GM19238 (cell line): Measurements from ENCODE around the gene ZFP62.
A peak's percentile ranks its signal among the peaks of the same experiment; 100 is the strongest.
"Not testable (repeated sequence)": the region's sequence is repeated elsewhere in the genome, so short reads cannot be mapped to it uniquely, and the experiment has no call there.

ENCODE experiments used
- DNase-seq: peaks from one replicate; pipeline ENCODE4 v3.0.0; 2011; ENCODE audit warnings: low spot score; ENCODE audit not compliant: insufficient read length

ZFP62 gene

DNA sequence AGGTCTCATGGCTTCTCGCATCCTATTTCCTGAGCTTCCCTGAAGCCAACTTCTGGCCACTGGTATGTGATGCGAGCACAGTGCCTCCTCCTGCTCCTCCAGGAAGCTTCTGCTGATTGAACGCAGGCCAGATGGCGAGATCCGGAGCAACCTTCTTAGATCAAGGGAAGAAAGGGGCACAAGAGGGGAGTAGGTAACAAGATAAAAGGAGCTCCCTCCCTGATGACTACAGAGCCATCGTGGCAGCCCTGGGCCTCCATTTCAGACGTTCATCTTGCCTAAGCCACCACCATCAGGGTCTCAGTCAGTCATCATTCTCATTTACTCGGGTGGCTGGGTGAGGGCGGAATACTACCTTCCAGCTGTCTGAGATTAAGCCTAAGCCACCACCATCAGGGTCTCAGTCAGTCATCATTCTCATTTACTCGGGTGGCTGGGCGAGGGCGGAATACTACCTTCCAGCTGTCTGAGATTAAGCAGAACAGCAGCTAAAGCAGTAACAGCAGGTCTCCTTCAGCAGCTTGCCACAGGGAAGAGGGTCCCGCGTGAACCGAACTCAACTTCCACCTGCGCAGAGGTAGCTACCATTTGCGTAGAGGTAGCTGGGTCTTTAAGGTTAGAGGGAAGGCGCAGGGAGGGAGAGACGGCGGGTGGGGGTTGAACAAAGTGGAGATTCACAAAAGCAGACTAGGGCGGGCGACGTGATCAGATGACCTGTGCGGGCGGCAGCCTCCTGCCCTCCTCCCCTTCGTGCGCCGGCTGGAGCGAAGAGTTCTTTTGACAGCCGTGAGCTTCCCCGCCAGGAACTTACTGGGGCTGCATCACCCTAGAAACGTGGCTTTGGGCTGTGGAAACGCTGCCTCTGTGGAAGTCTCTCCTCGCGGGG is 30.6 kb downstream of the ZFP62 start:
- peak; percentile 48 for DNase-seq

DNA sequence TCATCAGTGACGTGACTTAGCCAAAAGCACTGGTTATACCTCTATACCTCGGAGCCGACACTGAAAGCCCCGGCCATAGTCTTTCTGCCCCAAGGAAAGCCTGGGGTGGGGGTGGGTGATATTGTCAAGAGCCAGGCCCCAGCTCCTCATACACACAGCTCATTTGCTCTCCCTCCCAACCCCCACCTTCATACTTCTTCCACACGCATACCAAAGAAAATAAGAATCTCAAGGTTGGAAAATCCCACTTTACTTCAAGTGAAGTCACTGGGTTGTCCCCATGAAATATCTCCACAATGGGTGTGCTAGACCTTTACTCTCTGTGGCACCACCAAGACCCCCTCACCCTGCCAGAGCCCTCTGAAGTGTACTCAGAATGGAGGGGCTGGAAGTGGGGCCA is 31.4 kb downstream of the ZFP62 start:
- DNase-seq: no peak

DNA sequence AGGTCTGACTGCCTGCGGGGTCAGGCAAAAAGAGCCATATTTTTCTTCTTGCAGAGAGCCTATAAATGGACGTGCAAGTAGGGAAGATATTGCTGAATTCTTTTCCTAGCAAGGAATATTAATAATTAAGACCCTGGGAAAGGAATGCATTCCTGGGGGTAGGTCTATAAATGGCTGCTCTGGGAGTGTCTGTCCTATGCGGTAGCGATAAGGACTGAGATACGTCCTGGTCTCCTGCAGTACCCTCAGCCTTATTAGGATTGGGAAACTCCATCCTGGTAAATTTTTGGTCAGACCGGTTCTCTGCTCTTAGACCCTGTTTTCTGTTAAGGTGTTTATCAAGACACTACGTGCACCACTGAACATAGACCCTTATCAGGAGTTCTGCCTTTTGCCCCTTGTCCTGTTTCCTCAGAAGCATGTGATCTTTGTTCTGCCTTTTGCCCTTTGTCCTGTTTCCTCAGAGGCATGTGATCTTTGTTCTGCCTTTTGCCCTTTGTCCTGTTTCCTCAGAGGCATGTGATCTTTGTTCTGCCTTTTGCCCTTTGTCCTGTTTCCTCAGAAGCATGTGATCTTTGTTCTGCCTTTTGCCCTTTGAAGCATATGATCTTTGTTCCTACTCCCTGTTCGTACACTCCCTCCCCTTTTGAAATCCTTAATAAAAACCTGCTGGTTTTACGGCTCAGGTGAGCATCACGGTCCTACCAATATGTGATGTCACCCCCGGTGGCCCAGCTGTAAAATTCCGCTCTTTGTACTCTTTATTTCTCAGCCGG is 32.1 kb downstream of the ZFP62 start:
- not testable (repeated sequence) for DNase-seq

DNA sequence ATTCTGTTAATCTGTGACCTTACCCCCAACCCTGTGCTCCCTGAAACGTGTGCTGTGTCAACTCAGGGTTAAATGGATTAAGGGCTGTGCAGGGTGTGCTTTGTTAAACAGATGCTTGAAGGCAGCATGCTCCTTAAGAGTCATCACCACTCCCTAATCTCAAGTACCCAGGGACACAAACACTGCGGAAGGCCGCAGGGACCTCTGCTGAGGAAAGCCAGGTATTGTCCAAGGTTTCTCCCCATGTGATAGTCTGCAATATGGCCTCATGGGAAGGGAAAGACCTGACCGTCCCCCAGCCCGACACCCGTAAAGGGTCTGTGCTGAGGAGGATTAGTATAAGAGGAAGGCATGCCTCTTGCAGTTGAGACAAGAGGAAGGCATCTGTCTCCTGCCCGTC is 33.7 kb downstream of the ZFP62 start:
- not testable (repeated sequence) for DNase-seq

DNA sequence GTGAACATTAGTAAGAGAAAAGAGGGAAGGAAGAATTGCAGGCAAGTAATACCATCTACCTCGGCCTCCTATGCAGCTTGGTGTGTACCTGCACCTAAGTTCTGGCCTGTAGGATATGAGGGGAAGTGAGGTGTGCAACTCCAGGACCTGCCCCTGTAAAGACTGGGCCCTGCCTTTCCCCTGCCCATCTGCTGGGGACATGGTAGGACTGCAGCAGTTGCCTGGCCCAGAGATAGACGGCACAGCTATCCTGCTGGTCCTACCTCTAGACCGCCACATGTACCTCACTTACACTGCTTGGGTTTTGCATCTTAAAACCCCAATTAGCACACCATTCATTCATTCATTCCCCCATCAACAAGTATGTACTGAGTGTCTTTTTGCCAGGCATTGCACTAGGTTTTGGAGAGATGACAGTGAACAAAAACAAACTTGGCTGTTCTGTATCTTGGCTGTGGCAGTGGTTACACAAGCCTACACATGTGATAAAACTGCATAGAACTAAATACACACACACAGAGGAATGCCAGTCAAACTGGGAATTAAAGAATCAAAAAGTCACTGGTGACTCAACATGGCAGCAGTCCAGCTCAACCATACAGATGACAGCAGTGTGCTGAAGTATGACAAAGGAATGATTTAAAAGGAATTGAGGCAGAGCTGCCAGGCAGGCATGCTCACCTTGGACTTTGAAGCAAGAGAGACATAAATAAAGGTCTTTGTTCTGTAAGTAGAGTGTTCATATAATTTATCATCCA is 35.1 kb downstream of the ZFP62 start:
- no peak for DNase-seq

DNA sequence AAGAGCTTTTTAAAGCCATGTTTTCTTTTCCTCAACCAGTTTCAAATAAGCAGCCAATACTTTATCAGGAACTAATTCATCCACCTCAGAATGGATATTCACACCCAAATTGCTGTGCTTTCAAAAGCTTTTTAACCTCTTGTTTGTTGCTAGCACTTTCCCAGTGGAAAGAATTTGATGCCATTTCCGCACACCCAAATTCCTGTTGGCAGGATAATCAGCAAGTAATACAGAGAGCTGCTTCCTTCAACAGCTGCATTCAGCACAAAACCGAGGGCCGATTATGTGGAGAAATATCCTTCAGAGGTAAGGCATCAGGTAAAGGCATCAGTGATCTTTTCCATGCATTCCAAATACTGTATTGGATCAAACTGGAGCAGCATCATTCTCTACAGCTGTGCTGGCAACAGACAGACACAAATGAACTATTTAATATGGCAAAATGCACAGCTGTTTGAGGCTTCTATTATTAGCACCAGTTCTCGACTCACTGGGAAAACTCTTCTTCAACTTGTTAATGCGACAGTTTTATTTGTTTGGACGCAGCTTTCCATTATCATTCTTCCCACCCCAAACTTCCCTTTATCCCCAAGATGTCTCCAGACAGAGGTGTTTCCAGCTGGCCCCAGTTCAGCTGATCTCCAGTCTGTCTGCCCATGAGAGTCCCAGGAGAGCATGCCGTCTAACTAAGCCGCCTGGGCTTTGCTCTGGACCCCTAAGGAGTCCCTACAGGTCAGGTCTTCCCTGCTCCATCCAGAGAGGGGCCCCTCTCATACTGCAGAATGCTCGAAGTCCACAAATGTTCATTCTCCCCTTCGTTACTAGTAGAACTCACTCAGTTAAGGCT is 36.2 kb downstream of the ZFP62 start:
- DNase-seq: no peak

DNA sequence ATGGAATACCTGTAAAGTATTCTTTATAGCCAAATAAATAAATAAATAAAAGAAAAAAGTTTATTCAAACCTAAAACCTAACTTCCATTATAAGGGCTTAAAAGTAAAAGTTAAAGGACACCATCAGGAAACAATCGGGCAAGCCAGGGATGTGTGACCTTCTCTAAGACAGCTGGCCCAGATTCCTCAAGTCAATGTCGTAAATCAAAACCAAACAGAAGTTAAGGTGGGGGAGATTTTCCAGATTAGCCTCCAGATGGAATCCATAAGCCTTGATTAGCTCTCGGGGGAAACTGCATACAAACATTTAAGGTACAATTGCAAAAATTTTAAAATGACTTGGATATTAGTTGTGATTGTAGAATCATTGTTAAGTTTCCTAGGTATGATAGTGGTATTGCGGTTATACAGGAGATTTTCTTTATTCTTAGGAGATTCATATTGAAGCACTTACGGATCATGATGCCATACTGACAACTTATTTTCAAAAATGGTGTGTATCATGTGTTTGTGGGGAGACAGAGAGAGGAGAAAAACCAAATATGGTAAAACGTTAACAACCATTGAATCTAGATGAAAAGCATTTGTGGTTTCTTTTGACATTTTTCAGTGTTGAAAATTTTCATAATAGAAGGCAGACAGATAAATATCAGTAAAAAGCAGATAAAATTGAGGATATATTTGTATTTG is 37.0 kb downstream of the ZFP62 start:
- DNase-seq: no peak

DNA sequence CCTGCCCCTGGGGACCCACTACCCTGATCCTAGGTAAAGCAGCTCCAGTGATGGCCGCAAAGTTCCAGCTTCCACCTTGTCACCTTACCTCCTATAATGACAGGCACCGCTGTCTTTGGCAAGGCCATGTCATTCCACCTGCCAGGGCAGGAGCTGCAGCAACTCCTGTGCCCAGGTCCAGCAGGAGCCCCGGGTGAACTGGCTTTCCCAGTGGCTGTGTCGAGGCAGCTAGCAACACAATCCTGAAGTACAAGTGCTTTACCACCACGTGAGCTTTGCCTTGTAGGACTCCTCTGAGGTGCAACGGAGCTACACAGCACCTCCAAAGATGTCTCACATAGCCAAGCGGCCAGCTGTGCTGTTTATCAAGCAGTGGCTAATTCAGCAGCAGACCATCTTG is 37.7 kb downstream of the ZFP62 start:
- DNase-seq: no peak

DNA sequence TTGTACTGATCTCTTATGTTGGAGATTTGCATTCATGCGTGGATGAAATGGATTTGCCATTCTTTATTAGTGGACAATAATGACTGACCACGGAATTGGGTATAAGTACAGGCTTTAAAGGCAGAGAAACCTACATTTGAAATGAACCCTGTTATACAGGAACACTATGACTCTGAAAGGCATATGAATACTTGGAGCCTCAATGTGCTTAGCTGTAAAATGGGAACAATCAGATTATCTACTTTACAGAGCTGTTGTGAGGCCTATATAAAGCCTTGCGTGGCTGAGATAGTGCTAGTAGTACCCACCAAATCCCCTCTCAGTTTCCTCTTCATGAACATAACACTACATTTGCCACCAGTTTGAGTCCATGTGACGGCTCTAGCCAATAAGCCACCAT is 39.5 kb downstream of the ZFP62 start:
- DNase-seq: no peak

DNA sequence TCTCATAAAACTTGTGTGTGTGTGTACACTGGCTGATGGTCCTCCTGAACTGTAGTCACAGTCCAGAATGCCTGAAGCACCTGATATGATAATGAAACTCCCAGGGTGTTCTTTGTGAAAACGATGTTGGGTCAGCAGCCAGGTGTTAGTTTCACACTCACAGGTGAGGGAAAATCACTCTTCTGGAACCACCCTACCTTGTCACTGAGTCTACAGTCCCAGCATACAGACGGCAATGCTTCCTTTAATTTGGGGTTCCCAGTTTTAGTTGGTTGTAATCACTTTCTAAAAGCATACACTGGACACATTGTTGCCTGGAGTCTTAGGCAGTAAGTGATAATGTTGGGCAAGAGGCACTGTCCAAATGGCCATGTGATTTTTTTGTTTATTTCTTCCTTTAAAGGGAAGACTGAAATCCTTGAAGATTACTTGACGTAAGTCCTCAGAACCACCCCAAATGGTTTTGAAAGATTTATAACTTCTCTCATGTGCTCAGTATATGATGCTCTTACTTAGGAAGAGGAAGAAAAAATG is 40.2 kb downstream of the ZFP62 start:
- no peak for DNase-seq

DNA sequence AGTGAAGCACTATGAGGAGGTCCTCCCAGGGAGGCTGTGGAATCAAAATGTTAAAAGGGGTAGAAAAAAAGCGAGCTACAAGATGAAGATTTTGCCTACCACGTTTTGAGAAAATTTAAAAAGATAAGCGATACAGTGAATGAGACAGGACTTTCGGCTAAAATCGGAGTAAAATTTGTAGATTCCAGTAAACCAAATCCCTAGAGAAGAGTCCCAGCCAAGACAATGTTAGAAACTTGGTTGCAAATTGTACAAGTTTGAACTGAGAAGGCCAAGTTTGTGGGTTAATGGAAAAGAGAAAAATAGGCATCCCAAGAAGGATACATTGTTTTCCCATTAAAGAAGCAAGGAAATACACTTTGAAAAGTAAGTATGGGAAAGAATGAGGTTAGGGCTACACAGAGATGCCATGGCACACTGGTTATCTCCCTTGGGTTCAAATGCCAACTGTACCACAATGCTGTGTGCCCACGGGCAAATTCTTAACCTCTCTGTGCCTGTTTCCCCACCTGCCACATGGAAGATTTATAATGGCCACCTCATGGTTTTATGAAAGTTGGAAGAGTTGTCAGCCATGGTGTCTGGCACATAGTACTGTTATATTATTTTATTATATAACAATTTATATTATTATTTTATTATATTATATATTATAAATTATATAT is 42.3 kb downstream of the ZFP62 start:
- DNase-seq: no peak

DNA sequence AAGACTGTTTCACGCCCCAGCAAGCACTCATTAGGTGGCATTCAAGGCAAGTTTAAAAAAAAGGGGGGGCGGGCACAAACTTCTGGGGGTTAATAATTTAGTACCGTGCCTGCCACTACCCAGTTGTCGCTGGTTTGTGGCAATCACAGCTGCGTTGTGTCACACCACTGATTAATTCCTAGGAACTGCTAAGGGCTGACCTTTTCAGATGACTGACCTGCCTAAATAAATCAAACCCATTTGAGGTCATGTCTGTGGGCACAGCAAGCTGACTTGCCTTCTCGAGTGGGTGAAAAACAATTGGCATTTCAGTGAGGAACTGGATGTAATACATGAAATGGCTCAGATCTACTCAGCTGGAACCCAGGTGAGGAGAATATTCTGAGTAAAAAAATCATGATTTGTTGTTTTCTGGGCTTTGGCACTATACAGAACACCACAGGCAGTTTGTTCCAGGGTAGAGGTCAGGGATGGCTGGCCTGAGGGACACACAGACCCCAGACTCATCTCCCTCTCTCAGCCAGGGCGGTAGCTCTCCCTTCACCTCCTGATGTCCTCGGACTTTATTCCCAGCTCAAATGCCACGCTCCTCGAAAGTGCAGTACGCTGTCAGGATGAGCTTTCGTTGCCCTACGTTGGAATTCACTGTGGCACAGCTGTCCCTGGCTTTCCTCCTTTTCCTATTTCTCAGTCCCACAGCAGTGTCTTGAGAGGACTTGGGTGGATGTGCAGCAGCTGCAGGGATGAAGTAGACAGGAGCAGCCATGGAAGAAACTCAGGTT is 43.0 kb downstream of the ZFP62 start:
- no peak for DNase-seq

DNA sequence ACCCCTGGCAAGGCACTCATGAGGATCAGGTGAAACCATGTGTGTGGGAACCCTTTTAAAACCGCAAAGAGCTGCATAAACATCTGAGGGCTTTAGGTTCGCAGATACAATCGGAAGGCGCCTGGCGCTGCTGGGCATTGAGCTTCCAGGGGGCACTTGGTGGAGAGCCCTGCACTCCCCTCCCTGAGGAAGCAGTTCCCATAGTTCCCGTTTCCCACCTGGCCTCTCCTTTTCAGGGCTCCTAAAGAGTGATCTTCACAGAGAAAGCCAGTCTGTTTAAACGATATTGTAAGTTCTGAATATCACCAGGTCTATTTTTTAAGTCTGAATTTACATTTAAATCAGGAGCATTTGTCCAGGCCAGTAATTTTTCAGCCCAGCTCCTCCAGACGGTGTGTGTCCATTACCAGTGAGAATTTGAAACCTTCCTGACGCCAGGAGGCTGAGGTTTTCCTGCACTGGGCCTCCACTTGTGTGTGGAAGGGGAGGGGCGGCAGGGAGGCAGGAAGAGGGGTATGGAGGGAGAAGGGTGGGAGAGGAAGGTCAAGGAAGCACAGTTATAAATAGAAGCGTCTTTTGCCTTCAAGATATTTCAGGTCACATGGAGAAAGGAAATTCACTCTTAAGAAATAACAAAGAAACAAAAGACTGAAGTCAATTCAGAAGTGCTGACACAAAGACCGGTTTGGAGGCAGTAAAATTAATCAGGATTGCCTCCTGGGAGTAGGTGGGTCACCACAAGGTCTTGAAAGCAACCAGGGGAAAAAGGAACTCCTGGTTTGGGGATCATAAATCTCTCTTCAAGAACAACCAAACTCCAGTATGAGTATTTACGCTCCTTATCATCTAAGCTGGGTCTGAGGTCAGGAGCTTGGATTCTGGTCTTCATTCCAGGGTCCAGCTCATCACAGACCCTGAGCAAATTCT is 44.2 kb downstream of the ZFP62 start:
- no peak for DNase-seq

DNA sequence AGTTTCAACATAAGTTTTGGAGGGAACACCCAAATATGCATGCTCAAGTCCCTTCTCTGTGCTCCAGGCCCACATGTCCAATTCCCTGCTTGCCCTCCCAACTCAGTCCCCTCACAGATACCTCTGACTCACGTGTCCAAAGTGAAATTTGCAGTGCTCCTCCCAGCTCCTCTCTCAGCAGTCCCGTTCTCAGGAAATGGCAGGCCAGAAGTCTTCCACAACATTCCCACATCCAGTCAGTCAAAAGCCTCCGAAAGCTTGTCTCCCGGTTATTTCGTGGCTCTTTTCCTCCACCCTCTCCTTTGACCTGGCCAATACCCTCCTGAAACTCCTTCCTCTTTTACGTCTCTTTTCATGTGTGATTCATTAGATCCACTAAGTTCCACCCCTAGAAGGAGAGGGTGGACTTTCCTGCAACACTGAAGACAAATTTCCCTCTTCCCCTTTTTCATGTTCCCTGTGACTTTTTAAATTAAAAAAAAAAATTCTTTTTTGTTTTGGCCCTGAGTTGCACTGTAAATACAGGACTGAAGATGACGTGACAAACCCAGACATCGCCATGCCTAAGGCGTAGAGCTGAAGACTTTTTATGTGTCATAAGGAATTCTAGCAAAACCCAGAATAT is 45.7 kb downstream of the ZFP62 start:
- DNase-seq: no peak

DNA sequence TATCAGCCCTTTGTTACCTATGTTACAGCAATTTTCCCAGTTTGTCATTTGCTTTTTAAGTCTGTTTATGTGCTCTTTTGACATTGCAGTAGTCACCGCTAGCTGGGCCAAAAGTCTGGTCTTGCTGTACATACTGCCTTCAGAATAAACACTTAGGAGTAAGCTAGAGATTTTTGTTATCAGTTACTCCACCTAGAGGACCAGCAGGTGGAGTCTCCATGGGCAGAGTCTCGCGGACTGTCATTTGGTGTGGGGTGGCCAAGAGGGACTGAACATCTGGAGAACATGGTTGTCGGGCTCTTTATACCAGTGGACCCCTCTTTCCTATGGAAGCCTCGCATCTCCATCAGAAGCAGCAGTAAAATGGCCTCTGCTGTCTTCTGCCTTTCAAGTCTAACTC is 47.7 kb downstream of the ZFP62 start:
- no peak for DNase-seq

DNA sequence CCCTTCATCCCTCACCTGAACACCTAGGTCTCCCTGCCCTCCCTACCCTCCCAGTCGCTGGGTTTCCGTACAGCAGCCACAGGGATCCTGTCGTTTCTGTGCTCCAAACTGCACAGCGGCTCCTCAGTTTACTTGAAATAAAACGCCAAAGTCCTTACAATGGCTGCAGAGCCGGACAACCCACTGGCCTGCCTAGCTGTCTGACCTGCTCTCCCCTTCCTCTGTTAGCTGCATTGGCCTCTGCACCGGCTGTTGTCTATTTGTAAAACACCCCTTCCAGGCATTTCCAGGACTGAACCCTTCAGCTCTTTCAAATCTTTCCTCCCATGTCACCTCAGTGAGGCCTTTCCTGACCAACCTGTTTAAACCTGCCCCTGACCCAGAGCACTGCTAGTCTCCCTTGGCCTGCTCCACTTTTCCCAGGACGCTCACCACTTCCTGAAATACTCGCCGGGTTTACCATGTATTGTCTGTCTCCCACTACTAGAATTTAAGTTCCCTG is 49.4 kb downstream of the ZFP62 start:
- no peak for DNase-seq
